NCI-H128 (cell line): Measurements from ENCODE around the gene MIDN.

ENCODE experiments used
- DNase-seq: peaks from one replicate; lab custom pipeline; 2025; ENCODE audit not compliant: unreplicated experiment; lab: John Stamatoyannopoulos, UW

MIDN gene

DNA sequence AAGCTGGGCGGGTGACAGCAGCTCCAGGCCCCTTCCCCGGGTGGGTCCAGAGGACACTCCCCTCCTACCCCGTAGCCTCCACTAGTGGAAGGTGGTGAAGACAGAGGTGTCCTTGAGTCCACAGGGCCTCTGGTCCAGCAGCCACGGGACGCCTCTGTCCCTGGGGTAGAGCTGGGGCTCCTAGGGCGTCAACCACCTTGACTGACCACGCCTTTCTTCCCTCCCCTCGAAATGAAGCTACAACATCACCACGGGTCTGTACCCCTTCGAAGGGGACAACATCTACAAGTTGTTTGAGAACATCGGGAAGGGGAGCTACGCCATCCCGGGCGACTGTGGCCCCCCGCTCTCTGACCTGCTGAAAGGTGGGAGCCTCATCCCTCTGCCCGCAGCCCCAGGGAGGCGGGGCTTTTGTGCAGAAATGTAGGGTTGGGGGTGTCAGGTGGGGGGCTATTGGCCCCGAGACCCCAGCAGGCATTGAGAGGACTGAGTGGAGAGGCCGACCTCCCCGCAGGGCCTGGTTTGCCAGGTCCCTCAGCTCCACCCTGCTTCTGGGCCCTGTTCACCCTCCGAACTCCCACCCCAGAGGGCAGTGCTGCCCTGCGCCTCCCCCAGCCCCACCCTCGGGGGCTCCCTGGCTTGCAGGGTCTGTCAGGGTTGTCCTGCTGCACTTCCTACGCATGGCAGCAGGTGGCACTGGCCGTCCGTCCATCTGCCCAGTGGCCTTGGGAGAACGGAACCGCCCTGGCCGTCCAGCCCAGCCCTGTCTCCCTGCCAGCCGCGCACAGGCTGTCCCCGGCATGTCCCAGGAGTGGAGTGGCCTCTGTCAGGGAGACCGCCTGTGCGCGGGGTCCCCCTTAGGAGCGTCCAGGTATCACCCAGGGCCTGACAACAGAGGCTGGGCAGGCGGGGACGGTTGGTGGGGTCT lies 27.1 kb upstream of the MIDN start:
- DNase-seq: no peak

GRCh38 chr19:1221904-1222255 lies 26.5 kb upstream of the MIDN start:
- DNase-seq: no peak

- DNase-seq: no peak
Observed at GRCh38 chr19:1222394-1222793, 26.0 kb upstream of the MIDN start.

DNA sequence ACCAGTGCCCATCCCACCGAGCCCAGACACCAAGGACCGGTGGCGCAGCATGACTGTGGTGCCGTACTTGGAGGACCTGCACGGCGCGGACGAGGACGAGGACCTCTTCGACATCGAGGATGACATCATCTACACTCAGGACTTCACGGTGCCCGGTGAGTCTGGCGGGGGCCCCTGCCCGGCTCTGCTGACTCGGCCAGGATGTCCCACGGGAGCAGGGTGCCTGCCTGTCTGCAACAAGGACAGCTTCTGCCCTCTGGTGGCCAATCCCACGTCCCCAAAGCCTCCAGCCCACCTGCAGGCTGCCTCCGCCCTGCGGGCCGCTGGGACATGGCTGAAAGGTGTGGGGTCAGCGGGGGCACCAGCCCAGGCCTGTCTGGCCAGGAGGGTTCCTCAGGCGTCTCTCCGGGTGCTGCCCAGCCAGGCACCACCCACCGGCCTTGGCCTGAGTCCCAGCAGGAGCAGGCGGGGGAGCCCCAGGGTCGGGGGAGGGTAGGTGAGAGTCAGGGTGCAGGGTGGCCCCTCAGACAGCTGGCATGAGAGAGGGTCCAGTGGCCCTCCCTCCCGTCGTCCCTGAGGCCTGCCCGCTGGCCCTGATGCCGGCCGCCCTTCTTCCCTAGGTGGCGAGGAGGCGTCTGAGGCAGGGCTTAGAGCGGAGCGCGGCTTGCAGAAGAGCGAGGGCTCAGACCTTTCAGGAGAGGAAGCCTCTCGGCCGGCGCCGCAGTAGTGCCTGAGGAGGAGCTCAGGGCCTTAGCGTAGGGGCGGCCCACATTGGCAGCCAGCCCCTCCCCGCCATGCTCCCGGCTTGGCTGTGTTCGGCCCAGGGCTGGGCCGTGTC lies 25.1 kb upstream of the MIDN start:
- DNase-seq: no peak

GRCh38 chr19:1224047-1224825 lies 24.1 kb upstream of the MIDN start:
- DNase-seq: no peak

DNA sequence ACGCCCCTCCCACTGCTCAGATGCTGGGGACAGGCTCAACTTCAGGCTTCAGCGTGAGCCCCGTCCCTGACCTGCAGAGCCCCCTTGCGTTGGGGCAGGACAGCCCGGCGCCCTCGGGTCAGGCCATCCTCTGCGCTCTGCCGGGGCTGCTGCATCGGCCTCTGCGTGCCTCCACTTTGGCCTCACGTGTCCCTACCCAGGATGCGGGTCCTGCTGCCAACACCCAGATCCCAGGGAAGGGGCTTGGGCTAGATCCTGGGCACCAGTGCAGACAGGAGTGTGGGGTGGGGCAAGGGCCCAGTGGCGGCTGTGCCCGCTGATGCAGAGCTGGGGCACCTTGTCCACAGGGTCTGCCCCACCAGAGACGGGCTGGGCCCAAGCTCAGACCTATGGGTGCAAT lies 23.5 kb upstream of the MIDN start:
- DNase-seq: no peak

GRCh38 chr19:1225440-1226226 lies 22.8 kb upstream of the MIDN start:
- DNase-seq: no peak

GRCh38 chr19:1226227-1226518 lies 22.2 kb upstream of the MIDN start:
- DNase-seq: no peak

DNA sequence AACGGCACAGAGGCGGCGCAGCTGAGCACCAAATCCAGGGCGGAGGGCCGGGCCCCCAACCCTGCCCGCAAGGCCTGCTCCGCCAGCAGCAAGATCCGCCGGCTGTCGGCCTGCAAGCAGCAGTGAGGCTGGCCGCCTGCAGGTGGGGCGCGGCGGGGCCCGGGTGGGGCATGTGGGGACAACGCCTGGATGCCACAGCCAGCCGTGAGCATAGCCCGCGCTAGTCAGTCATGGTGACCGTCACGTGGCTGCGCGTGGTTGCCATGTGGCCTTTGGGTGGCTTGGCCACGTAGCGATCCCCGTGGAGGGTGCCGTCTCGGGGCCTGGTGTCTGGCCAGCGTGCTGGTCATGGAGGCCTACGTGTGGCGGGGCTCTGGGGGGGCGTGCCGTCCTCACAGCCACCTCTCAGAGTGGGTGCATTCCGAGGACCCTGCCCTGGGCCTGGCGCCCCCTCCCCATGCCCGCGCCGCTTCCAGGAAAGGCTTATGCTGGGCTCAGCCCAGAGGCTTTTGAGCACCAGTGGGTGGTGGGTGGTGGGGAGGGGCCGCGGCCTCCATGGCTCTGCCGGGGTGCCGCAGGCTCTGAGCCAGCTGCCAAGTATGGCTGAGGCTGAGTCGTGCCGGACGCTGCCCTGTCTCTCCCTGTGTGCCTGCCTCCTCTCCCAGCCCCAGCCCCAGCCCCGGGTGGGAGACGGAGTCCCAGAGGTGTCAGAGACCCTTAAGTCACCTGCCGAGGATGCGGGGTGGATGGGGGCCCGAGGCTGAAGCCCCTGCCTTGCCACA lies 21.7 kb upstream of the MIDN start:
- DNase-seq: no peak

- no peak for DNase-seq
Observed at GRCh38 chr19:1227304-1228054, 20.9 kb upstream of the MIDN start.

- DNase-seq: no peak
Observed at GRCh38 chr19:1228161-1228957, 20.0 kb upstream of the MIDN start.

DNA sequence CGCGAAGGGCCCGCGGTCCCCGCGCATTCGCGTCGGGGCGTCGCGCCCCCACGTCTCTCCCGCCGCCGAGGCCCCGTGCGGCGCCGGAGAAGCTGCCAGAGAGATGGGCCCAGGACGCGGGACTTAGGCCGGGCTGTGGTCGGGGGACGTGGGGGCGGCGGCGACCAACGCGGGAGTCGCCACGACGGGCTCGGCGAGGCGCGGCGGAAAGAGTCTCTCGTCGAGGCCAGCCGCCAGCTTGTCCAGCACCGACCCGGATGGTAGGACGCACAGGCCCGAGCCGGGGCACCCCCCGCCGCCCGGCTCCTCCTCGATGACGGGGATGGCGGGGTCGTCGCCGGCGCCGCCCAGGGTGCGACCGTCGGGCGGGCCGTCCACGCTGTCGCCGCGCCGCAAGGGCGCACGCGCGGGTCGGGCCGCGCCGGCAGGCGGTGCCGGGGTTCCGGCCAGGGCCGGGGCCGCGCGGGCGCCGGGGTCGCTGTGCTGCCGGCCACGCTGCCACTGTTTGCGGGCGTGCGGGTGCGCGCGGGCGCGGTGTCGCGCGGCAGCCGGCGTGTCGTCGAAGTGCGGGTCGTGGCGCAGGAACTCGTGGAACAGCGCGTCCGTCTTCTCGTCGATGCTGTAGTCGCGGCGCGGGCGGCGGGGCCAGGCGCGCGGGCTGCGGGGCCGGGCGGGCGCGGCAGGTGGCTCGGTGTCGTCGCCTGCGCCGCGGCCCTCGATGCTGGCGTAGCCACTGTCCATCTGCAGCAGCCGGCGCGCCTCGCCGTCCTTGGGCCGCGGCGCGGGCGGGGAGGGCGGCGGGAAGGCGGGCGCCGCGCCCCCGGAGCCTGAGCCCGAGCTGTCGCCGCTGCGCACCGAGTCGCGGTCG lies 19.1 kb upstream of the MIDN start:
- no peak for DNase-seq

DNA sequence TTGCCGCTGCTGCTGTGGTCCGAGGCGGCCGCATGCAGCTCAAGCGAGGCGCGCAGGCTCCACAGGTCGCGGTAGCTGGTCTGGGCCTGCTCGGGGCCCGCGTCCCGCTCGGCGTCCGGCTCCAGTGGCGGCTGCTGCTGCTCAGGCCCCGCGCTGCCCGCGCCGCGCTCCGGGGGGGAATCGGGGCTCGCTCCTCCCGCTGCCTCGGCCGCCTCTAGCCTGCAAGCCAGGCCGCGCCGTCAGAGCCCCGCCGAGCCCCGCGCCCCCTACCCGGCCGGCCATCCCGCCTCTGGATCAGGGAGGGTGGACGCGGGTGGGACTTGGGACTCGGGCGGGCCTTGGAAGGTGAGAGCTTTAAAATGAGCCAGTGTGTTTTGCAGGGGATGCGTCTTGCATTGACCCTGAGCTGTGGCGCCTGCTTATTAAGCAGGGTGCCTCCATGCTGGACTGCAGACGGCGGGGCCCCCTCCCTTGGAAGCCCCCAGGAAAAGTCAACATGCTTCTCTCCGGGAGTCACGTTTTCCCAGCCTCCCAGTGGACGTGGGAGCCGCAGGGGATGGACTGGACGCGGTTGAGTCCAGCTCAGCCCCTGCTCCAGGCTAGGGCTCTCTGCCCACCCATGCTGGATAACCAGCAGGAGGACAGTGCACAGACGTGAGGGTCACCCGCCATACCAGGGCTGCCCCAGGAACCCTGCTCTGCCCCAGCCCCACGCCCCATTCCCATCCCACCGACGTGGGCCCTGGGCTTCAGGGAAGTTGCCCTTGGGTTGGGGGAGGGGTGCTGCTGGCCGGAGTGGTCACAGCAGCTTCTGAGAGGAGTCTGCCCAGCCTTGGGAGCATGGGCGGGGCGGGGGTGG lies 18.2 kb upstream of the MIDN start:
- DNase-seq: no peak

- no peak for DNase-seq
Observed at GRCh38 chr19:1230783-1231489, 17.4 kb upstream of the MIDN start.

DNA sequence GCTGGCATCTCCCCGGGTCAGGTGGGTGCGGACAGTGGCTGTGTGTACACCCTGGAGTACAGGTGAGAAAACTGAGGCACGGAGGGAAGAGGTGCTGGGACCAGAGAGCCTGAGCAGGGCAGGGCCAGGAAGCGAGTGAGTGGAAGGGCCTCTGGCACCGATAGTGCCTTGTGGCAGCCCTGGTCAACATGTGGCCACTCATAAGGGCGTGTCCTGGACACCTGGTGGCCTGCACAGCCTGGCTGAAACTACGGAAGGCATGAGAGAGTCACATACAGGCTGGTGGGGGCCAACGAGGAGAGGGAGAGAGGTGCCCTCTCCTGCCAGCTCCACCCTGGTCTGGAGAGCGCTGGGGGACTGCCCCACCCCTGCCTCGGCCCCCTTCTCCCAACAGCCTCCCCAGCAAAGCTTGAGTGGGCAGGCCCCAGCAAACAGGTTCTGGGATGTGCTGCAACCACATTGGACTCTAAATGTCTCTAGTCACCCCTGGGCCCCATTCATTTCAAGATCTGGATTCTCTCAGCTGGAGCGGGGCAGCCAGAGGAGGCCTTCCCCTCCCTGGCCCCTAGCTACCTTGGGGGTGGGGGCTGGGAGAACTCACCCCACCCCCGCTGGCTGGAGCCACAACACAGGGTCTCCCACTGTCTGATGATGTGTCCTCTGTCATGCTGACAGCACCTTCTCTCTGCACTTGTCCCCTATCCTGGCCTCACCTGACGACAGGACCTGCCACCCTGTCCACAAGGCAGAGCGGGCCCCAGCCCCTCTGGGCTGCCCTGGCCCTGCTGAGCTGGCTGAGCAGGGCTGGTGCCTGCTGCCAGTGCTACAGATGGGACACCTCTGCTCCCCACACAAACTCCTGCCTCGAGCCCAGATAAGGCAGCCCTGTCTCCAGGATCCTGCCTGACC lies 16.4 kb upstream of the MIDN start:
- no peak for DNase-seq
